Neural progenitor cell (in vitro differentiated cells): ENCODE results near the gene SUMF2.

Experiments used
- EZH2phosphoT487 ChIP-seq: fragments of 200-600 bp; sonication (generic); IDR thresholded peaks from 2 replicates; pipeline ENCODE4 v1.6.1; 2017; ENCODE audit warnings: antibody characterized with exemption
- TF ChIP-seq, protein P1 (sequence below): fragments of 200-600 bp; sonication (generic); IDR thresholded peaks from 2 replicates; pipeline ENCODE4 v1.5.1; 2017; ENCODE audit warnings: antibody characterized with exemption, mild to moderate bottlenecking

- TF ChIP-seq, protein P1, sequence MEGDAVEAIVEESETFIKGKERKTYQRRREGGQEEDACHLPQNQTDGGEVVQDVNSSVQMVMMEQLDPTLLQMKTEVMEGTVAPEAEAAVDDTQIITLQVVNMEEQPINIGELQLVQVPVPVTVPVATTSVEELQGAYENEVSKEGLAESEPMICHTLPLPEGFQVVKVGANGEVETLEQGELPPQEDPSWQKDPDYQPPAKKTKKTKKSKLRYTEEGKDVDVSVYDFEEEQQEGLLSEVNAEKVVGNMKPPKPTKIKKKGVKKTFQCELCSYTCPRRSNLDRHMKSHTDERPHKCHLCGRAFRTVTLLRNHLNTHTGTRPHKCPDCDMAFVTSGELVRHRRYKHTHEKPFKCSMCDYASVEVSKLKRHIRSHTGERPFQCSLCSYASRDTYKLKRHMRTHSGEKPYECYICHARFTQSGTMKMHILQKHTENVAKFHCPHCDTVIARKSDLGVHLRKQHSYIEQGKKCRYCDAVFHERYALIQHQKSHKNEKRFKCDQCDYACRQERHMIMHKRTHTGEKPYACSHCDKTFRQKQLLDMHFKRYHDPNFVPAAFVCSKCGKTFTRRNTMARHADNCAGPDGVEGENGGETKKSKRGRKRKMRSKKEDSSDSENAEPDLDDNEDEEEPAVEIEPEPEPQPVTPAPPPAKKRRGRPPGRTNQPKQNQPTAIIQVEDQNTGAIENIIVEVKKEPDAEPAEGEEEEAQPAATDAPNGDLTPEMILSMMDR, result no peak
- no peak for TF ChIP-seq EZH2phosphoT487
These were observed 13.1 kb upstream of the SUMF2 start for GRCh38 chr7:56051053-56051338.
